SK-N-SH treated with all-trans-retinoic acid at 6 μM for 48 hours (cell line): ENCODE data around the gene MCM3.

ENCODE experiments used
- ATAC-seq: fragments of 200-7000 bp; cut with Tn5 transposase; 3 replicates; pipeline ENCODE4 v1.9.1; 2020; ENCODE audit warnings: mild to moderate bottlenecking, moderate library complexity
- ARNTL ChIP-seq: fragments of 450-650 bp; formaldehyde crosslinking; IDR thresholded peaks from 2 replicates; pipeline ENCODE4 v1.5.0; 2020; ENCODE audit warnings: low read depth, mild to moderate bottlenecking, moderate library complexity, borderline replicate concordance
- BACH2 ChIP-seq: fragments of 250-450 bp; sonication (Bioruptor Pico); IDR thresholded peaks from 2 replicates; pipeline ENCODE4 v1.9.0; 2021; ENCODE audit warnings: mild to moderate bottlenecking, borderline replicate concordance
- CSDC2 ChIP-seq: fragments of 250-450 bp; sonication (Bioruptor Pico); IDR thresholded peaks from 2 replicates; pipeline ENCODE4 v1.5.0; 2020; ENCODE audit warnings: mild to moderate bottlenecking, moderate library complexity
- ESRRG ChIP-seq: fragments of 250-450 bp; sonication (Bioruptor Pico); IDR thresholded peaks from 2 replicates; pipeline ENCODE4 v1.6.1; 2021; ENCODE audit warnings: mild to moderate bottlenecking
- GLIS3 ChIP-seq: fragments of 250-450 bp; sonication (Bioruptor Pico); IDR thresholded peaks from 2 replicates; pipeline ENCODE4 v1.5.0; 2020; ENCODE audit warnings: mild to moderate bottlenecking, moderate library complexity
- ISL1 ChIP-seq: fragments of 250-450 bp; sonication (Bioruptor Pico); IDR thresholded peaks from 2 replicates; pipeline ENCODE4 v2.1.2; 2022; ENCODE audit warnings: mild to moderate bottlenecking, moderate library complexity
- OSR1 ChIP-seq: fragments of 250-450 bp; sonication (Bioruptor Pico); IDR thresholded peaks from 2 replicates; pipeline ENCODE4 v1.8.0; 2022; ENCODE audit warnings: moderate library complexity, mild to moderate bottlenecking, inconsistent platforms
- SNAI2 ChIP-seq: fragments of 250-450 bp; sonication (Bioruptor Pico); IDR thresholded peaks from 2 replicates; pipeline ENCODE4 v1.5.0; 2020; ENCODE audit warnings: mild to moderate bottlenecking, moderate library complexity
- TCF4 ChIP-seq: fragments of 250-450 bp; sonication (Bioruptor Pico); IDR thresholded peaks from 2 replicates; pipeline ENCODE4 v1.8.0; 2021; ENCODE audit warnings: mild to moderate bottlenecking, moderate library complexity, borderline replicate concordance
- TOX ChIP-seq: fragments of 250-450 bp; sonication (Bioruptor Pico); IDR thresholded peaks from 2 replicates; pipeline ENCODE4 v1.8.0; 2021; ENCODE audit warnings: mild to moderate bottlenecking, moderate library complexity, borderline replicate concordance
- ZC3H10 ChIP-seq: fragments of 250-450 bp; sonication (Bioruptor Pico); IDR thresholded peaks from 2 replicates; pipeline ENCODE4 v1.5.1; 2021; ENCODE audit warnings: mild to moderate bottlenecking, moderate library complexity
- ZFP3 ChIP-seq: fragments of 250-450 bp; sonication (Bioruptor Pico); IDR thresholded peaks from 2 replicates; pipeline ENCODE4 v1.5.0; 2020; ENCODE audit warnings: mild to moderate bottlenecking, moderate library complexity
- ZFP30 ChIP-seq: fragments of 450-650 bp; formaldehyde crosslinking; IDR thresholded peaks from 2 replicates; pipeline ENCODE4 v1.5.0; 2022; ENCODE audit warnings: mild to moderate bottlenecking, moderate library complexity
- ZNF8 ChIP-seq: fragments of 450-650 bp; formaldehyde crosslinking; IDR thresholded peaks from 2 replicates; pipeline ENCODE4 v1.5.0; 2020; ENCODE audit warnings: mild to moderate bottlenecking, moderate library complexity
- TF ChIP-seq, protein P1 (sequence below): fragments of 250-450 bp; sonication (Bioruptor Pico); IDR thresholded peaks from 2 replicates; pipeline ENCODE4 v1.5.1; 2021; ENCODE audit warnings: mild to moderate bottlenecking, moderate library complexity
- TF ChIP-seq, protein P2 (sequence below): fragments of 250-450 bp; sonication (Bioruptor Pico); IDR thresholded peaks from 2 replicates; pipeline ENCODE4 v1.8.0; 2020; ENCODE audit warnings: mild to moderate bottlenecking, moderate library complexity, borderline replicate concordance
- TF ChIP-seq, protein P3 (sequence below): fragments of 250-450 bp; sonication (Bioruptor Pico); IDR thresholded peaks from 2 replicates; pipeline ENCODE4 v1.8.0; 2021; ENCODE audit warnings: low read depth, mild to moderate bottlenecking, moderate library complexity, borderline replicate concordance
- TF ChIP-seq, protein P4 (sequence below): fragments of 250-450 bp; sonication (Bioruptor Pico); IDR thresholded peaks from 2 replicates; pipeline ENCODE4 v1.5.1; 2020; ENCODE audit warnings: low read depth, mild to moderate bottlenecking, moderate library complexity
- TF ChIP-seq, protein P5 (sequence below): fragments of 250-450 bp; sonication (Bioruptor Pico); IDR thresholded peaks from 2 replicates; pipeline ENCODE4 v1.5.0; 2020; ENCODE audit warnings: mild to moderate bottlenecking, moderate library complexity

The MCM3 gene

DNA sequence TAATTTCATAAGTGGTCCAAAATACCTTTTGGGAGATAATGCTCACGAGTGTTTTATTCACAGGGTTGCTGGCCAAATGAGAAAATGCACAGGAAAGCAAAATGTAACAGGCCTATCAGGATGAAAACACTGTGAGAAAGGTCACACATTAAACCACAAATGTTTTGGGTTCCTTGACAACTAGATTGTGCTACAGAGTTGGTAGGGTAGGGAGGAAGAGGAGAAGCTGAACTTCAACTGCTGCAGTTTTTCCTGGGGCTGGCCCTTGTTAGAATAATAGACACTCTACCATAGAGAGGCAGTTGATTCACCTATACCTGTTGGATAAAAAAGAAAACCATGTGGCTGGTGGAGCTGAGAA is 49.3 kb upstream of the MCM3 start (continued):
- no peak for TF ChIP-seq TCF4 (CRISPR knock-in tag)

DNA sequence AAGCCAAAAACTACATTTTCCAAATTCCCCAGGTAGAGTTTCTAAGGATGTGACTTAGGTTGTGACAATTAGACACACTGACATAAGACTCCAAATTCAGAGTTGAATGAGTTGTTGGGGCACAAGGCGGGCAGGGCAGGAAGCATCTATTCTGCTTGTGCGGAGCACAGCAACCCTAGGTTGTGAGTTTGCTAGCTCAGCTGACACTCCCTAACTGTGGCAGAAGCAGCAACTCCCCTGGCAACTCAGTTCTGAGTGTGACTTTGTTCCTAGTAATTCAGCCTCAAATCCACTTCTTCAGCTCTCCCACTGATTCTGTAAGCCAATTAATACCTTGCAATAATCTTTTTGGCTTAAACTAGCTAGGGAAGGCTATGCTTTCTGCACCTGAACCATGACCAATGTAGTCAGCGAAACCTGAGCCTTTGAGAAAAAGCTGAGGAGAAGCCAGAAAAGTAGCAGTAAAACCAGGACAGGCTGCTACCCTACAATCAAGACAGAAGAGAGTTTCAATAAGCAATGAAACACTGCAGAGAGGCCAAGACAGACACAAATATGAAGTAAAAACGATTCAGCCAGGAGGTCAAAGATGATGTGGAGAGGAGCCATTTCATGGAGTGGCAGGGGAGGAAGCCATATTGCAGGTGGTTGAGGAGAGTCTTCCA is 47.4 kb upstream of the MCM3 start:
- TF ChIP-seq GLIS3 (CRISPR knock-in tag) (no peak), CSDC2 (CRISPR knock-in tag) (no peak)
- TF ChIP-seq, protein P1, sequence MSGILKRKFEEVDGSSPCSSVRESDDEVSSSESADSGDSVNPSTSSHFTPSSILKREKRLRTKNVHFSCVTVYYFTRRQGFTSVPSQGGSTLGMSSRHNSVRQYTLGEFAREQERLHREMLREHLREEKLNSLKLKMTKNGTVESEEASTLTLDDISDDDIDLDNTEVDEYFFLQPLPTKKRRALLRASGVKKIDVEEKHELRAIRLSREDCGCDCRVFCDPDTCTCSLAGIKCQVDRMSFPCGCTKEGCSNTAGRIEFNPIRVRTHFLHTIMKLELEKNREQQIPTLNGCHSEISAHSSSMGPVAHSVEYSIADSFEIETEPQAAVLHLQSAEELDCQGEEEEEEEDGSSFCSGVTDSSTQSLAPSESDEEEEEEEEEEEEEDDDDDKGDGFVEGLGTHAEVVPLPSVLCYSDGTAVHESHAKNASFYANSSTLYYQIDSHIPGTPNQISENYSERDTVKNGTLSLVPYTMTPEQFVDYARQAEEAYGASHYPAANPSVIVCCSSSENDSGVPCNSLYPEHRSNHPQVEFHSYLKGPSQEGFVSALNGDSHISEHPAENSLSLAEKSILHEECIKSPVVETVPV (CRISPR knock-in tag) = no peak
- ATAC-seq = no peak

DNA sequence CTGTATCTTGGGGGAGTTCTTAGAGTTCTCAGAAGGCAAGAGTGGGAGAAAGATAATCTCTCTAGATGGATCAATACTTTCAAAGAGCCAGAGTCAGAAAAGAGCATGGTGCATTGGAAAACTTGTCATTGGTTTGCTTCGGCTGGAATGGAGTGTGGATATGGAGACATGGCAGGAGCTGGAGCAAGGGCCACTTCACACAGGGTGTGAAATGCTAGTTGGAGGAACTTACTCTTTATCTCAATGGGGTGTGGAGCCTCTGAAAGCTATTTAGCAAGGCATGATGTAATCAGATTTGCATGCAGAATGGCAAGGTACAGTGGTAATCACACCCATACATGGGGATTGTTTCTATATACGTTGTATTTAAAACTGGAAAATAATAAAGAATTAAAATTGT is 45.9 kb upstream of the MCM3 start:
- ATAC-seq = no peak
- TF ChIP-seq, protein P2, sequence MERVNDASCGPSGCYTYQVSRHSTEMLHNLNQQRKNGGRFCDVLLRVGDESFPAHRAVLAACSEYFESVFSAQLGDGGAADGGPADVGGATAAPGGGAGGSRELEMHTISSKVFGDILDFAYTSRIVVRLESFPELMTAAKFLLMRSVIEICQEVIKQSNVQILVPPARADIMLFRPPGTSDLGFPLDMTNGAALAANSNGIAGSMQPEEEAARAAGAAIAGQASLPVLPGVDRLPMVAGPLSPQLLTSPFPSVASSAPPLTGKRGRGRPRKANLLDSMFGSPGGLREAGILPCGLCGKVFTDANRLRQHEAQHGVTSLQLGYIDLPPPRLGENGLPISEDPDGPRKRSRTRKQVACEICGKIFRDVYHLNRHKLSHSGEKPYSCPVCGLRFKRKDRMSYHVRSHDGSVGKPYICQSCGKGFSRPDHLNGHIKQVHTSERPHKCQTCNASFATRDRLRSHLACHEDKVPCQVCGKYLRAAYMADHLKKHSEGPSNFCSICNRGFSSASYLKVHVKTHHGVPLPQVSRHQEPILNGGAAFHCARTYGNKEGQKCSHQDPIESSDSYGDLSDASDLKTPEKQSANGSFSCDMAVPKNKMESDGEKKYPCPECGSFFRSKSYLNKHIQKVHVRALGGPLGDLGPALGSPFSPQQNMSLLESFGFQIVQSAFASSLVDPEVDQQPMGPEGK (CRISPR knock-in tag) = no peak
- no peak for TF ChIP-seq ARNTL
- no peak for TF ChIP-seq CSDC2 (CRISPR knock-in tag)
- TF ChIP-seq, protein P3, sequence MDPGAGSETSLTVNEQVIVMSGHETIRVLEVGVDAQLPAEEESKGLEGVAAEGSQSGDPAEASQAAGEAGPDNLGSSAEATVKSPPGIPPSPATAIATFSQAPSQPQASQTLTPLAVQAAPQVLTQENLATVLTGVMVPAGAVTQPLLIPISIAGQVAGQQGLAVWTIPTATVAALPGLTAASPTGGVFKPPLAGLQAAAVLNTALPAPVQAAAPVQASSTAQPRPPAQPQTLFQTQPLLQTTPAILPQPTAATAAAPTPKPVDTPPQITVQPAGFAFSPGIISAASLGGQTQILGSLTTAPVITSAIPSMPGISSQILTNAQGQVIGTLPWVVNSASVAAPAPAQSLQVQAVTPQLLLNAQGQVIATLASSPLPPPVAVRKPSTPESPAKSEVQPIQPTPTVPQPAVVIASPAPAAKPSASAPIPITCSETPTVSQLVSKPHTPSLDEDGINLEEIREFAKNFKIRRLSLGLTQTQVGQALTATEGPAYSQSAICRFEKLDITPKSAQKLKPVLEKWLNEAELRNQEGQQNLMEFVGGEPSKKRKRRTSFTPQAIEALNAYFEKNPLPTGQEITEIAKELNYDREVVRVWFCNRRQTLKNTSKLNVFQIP (CRISPR knock-in tag) = no peak
- TF ChIP-seq, protein P4, sequence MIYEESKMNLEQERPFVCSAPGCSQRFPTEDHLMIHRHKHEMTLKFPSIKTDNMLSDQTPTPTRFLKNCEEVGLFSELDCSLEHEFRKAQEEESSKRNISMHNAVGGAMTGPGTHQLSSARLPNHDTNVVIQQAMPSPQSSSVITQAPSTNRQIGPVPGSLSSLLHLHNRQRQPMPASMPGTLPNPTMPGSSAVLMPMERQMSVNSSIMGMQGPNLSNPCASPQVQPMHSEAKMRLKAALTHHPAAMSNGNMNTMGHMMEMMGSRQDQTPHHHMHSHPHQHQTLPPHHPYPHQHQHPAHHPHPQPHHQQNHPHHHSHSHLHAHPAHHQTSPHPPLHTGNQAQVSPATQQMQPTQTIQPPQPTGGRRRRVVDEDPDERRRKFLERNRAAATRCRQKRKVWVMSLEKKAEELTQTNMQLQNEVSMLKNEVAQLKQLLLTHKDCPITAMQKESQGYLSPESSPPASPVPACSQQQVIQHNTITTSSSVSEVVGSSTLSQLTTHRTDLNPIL (CRISPR knock-in tag) = no peak
- TF ChIP-seq BACH2 (CRISPR knock-in tag) = no peak
- no peak for TF ChIP-seq TOX (CRISPR knock-in tag)
- no peak for TF ChIP-seq ISL1 (CRISPR knock-in tag)
- TF ChIP-seq SNAI2 (CRISPR knock-in tag) = no peak
- no peak for TF ChIP-seq ZFP3 (CRISPR knock-in tag)
- no peak for TF ChIP-seq OSR1 (CRISPR knock-in tag)
- TF ChIP-seq, protein P1 (CRISPR knock-in tag) = no peak
- no peak for TF ChIP-seq ZFP30 (CRISPR knock-in tag)
- TF ChIP-seq ZC3H10 = no peak
- TF ChIP-seq ESRRG = no peak
- TF ChIP-seq, protein P5, sequence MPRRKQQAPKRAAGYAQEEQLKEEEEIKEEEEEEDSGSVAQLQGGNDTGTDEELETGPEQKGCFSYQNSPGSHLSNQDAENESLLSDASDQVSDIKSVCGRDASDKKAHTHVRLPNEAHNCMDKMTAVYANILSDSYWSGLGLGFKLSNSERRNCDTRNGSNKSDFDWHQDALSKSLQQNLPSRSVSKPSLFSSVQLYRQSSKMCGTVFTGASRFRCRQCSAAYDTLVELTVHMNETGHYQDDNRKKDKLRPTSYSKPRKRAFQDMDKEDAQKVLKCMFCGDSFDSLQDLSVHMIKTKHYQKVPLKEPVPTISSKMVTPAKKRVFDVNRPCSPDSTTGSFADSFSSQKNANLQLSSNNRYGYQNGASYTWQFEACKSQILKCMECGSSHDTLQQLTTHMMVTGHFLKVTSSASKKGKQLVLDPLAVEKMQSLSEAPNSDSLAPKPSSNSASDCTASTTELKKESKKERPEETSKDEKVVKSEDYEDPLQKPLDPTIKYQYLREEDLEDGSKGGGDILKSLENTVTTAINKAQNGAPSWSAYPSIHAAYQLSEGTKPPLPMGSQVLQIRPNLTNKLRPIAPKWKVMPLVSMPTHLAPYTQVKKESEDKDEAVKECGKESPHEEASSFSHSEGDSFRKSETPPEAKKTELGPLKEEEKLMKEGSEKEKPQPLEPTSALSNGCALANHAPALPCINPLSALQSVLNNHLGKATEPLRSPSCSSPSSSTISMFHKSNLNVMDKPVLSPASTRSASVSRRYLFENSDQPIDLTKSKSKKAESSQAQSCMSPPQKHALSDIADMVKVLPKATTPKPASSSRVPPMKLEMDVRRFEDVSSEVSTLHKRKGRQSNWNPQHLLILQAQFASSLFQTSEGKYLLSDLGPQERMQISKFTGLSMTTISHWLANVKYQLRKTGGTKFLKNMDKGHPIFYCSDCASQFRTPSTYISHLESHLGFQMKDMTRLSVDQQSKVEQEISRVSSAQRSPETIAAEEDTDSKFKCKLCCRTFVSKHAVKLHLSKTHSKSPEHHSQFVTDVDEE = no peak
- no peak for TF ChIP-seq ZNF8 (CRISPR knock-in tag)
